Stimulated activated CD4-positive, alpha-beta T cell treated with anti-CD3 and anti-CD28 coated beads, TNF-alpha, amount 100 ng/mL, for 4 hours (primary cell): ENCODE results near the gene RNF207.

ENCODE experiments used
- DNase-seq, 3 experiments: peaks; one replicate each; pipeline ENCODE4 v3.0.0-alpha.2; 2020; ENCODE audit warnings: low read depth in 3 of 3

RNF207 gene

GRCh38 chr1:6249739-6250689 lies 44.1 kb downstream of the RNF207 start:
- DNase-seq, result no peak

DNA sequence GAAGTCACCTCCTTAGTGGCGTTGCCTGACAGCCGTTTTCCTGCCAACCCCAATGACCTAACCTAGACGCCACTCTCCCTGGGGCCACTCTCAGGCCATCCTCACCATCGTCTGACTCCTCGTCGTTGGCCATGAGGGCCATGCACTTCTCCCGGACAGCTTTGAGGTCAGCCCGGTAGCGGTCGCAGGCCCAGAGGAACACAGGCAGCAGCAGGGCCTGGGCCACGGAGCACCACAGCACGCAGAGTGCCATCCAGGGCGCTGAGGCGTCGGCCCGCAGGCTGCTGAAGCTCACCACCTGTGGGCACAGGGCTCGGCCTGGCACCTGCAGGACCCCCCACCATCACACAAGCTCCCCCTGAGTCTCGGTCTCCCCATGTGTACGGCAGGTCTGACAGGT lies 45.3 kb downstream of the RNF207 start:
- DNase-seq, result no peak

DNA sequence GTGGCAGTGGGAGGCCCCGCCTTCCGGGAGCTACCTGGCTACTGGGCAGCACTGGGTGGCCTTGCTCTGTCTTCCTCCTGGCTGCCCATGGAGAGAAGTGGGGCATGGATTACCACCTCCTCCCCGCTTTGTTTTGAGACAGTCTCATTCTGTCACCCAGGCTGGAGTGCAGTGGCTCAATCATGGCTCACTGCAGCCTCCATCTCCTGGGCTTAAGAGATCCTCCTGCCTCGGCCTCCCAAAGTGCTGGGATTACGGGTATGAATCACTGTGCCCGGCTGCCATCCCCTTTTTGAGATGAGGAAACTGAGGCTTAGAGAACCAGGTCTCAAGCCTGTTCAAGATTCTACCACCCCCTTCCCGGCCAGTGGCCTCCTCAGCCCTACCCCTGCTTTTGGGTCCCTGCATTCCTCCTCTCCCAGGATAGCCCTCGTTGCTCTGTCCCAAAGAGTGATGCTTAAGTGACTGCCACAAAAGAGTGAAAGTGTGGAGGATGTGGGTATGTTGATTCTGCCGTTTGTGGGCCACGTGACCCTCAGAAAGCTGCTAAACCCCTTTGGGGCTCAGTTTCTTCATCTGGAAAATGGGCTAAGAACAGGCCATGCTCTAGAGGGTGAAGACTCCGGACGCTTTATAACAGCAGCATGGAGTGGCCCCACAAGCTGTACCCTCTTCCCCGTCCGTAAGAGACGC lies 45.9 kb downstream of the RNF207 start:
- DNase-seq, result no peak

DNA sequence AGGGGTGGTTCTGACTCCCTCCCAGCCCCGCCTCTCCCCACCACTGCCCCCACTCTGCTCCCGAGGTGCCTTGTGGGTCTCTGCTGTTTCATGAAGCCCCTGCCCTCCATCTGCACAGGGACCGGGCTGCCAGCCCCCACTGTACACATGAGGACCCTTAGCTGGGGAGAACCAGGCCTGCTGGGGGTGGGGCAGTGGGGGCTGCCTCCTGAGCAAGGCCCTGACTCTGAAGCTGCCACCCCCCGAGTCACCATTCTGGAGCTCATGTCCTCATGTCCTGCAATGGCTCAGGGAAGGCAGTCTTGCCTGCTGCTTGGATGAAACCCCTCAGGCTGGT lies 46.4 kb downstream of the RNF207 start:
- DNase-seq, result no peak

DNA sequence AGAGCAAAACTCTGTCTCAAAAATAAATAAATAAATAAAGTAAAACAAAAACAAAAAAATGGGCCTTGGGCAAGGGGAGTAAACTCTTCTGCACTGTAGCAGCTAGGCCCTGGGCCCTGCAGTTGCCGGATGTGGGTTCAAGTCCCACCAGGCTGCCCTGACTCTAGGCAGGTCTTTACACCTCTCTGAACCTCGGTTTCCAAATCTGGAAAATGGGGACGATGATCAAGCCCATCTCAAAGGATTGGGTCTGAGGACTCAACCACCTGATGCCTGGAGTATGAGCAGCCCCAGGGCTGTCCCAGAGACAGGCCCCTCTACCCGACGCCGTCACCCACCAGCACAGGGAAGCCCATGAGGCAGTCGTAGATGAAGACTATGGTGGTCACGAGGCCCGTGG lies 47.5 kb downstream of the RNF207 start:
- DNase-seq, result no peak

DNA sequence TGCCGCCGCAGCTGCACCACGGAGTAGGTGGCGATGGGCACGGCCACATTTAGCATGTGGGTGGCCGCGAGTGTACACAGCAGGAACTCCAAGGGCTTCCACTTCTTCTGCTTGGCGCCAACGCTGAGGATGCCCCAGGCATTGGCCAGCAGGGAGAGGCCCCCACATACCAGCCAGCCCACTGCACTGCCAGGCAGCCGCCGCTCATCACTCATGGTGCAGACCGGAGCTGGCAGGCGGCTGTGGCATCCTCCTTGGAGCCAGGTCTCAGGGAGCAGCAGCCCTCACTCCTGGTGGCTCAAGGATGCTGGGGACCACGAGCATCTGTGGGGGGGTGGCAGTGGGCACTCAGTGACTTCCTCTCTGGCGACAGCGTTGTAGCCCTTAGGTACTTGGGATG lies 48.8 kb downstream of the RNF207 start:
- DNase-seq, result no peak

DNA sequence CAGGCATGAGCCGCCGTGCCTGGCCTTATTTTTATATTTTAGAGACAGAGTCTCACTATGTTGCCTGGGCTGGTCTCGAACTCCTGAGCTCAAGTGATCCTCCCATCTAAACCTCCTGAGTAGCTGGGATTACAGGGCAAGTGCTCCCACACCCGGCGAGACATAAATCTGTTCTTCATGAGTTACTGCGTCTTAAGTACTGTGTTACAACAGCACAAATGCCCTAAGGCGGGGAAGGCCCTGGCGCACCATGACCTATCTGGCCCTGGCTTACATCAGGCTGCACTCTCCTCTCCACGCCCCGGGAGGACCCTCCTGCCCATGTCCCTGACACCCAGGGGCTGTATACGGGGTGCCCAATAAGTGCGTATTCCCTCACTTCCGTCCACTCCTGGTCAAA lies 50.7 kb downstream of the RNF207 start:
- no peak for DNase-seq

DNA sequence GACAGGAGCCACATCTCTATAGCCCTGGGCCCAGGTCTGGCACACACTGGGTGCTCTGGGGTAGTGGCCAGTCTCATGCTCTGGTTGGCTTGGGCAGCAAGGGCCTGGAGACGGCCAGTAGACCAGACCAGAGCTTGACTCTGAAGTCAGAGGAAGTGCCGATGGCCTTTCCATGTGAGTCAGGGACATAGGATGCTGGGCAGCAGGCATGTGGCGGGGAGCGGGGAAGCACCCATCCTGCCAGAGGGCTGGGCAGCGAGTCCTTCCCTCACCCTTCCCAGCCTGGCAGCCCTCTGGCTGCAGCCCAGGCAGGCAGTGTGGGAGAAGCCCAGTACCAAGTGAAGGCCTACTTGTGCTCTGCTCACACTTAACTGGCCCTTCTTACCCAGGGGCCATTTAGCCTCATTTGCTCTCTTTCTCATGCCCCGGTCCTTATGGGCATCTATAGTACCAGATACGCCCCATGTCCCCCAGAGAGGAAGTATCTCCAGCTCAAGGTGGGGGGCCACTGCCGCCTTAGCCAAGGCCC lies 51.7 kb downstream of the RNF207 start:
- DNase-seq, result no peak

GRCh38 chr1:6258675-6259074 lies 52.8 kb downstream of the RNF207 start:
- no peak for DNase-seq

- peak; percentile 51 to 66 (median 65) for DNase-seq
Observed at GRCh38 chr1:6259491-6260362, 53.8 kb downstream of the RNF207 start.

DNA sequence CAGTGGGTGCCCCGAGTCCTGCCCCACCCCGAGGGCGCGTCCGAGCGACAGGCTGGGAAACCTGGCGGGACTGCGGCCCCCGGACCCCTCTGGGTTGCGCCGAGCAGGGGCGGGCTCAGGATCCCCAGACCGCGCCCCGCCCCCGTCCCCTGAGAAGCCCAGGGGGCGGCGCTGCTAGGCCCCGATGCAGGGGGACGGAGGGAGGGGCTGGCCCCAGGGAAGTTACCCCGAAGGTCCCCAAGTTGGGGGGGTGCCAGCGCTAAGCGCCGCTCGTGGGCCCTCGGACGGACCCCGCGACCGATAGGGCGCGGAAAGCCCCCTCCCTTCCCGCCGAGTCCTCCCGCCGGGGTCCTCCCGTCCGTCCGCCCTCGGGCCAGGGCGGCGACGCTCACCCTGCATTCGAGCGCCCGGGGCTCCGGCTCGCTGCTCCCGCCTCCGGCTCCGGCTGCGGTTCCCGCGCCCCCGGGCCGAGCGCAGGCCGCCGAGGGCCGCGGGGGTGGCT lies 54.6 kb downstream of the RNF207 start:
- peak in 1 of 3 experiments; percentile 12 for DNase-seq

- peak; percentile 28 to 44 (median 33) for DNase-seq
Observed at GRCh38 chr1:6260961-6261614, 55.2 kb downstream of the RNF207 start, which contains the start of gene GPR153. GPR153 (minus strand) TSS chr1:6261098; CDS start chr1:6254905, 6,193 bp downstream.

- DNase-seq, result no peak
Observed at GRCh38 chr1:6261615-6261995, 55.7 kb downstream of the RNF207 start.

GRCh38 chr1:6262555-6263420 lies 56.9 kb downstream of the RNF207 start:
- no peak for DNase-seq

- no peak for DNase-seq
Observed at GRCh38 chr1:6263716-6264115, 57.8 kb downstream of the RNF207 start.

GRCh38 chr1:6265151-6265550 lies 59.2 kb downstream of the RNF207 start:
- DNase-seq, result no peak

DNA sequence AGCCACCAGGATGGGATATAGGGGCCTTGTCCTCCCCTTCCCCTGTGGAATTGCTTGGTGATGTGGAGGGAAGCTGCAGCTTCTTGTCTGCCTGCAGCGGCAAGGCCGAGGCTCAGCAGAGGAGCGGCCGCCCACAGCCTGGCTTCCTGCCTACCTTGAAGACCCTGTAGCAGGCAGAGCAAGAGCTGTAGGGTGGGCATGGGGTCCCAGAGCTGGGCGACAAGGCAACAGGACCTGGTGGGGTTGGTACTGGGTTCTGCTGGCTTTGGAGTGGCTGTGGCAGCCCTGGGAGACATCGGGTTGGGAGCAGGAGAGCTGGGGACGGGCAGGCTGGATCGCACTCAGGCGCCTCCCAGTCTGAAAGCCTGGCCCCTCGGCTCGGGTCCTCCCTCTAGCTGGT lies 60.7 kb downstream of the RNF207 start:
- DNase-seq, result no peak

DNA sequence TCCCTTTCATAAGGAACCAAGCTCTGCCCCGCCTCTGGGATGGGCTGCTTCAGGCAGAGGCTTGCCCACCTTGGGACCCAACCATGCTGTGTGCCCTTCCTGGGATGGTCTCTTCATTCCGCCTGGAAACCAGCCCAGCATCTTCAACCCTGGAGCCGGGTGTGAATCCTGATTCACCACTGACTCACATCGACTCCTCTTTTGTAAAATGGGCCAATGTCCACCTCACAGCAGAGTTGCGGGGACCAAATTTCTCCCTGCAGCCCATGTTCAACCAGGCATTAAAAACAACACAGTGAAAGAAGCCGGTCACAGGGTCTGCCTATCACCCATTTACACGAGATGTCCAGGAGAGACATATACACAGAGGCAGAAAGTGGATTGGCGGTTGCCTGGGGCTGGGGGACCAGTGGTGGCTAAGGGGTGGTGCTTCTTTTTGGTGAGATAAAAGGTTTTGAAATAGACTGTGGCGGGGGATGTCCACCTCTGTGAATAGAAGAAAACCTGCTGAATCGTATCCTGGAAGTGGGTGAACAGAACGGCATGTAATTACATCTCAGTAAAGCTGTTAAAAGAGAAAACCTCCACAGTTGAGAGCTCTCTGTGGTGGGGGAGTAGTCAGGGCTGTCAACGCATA lies 61.9 kb downstream of the RNF207 start:
- no peak for DNase-seq

- no peak for DNase-seq
Observed at GRCh38 chr1:6268415-6268814, 62.5 kb downstream of the RNF207 start.

GRCh38 chr1:6269296-6269695 lies 63.4 kb downstream of the RNF207 start:
- no peak for DNase-seq
